ENCODE results near the gene AGRN. TPM values are rescaled to one million over a fixed set of nuclear protein-coding genes. Genes with fewer than 3 reads are reported as not detected.
"Not testable (repeated sequence)": the region's sequence is repeated elsewhere in the genome, so short reads cannot be mapped to it uniquely, and the experiment has no call there.

AGRN gene
- total RNA-seq, 1 experiment from 2014 or later: 184 TPM

GRCh38 chr1:1011396-1011949 lies 8.4 kb upstream of the AGRN start (continued):
- no peak for TF ChIP-seq AR (CRISPR knock-in tag; IDR thresholded peaks at IDR 0.05)
- TF ChIP-seq SOX15 (CRISPR knock-in tag; IDR thresholded peaks at IDR 0.05): no peak

GRCh38 chr1:1012736-1013104 lies 7.2 kb upstream of the AGRN start:
- Mint-ChIP-seq H3K4me3 (peak overlapping the region; percentile 78), H3K27me3 (ENCODE audit: low read depth) (peaks cover 52% of the 10 kb centered on the region), H3K4me1 (peaks cover 29% of the 10 kb centered on the region), H3K27ac (peak overlapping the region; percentile 95)
- not testable (repeated sequence) for DNase-seq (ENCODE audit: low spot score); ATAC-seq; H3K36me3 Mint-ChIP-seq; H3K9me3 Mint-ChIP-seq
- ChIA-PET CTCF (interaction anchor here (1.4 to 3.6 kb wide), 5 partner anchors 10 to 51 kb away, joined by 5 to 36 read pairs (median 18); partner anchors contain the start of gene PERM1), POLR2A (interaction anchor here (0.6 to 2.7 kb wide), 3 partner anchors 12 to 27 kb away, joined by 3 to 8 read pairs (median 3); no protein-coding TSS in a partner anchor)

GRCh38 chr1:1013105-1013921 lies 6.6 kb upstream of the AGRN start, which contains the start of gene ISG15:
TSS of gene ISG15 (plus strand) at chr1:1013497. CDS start at chr1:1013574, 77 bp downstream.
- TF ChIP-seq ZNF423 (CRISPR knock-in tag; IDR thresholded peaks at IDR 0.05) (no peak), ZBTB43 (CRISPR knock-in tag; IDR thresholded peaks at IDR 0.05) (0 out of 2 replicates have a peak, but pooled peaks have one; percentile 19), MXD4 (CRISPR knock-in tag; IDR thresholded peaks at IDR 0.05; ENCODE audit: borderline replicate concordance) (no peak), SP1 (CRISPR knock-in tag; conservative IDR thresholded peaks at IDR 0.05) (0 out of 2 replicates have a peak, but pooled peaks have one; percentile 35), CDX4 (CRISPR knock-in tag; IDR thresholded peaks at IDR 0.05; ENCODE audit: borderline replicate concordance) (no peak), AFF4 (CRISPR knock-in tag; IDR thresholded peaks at IDR 0.05; ENCODE audit: borderline replicate concordance) (no peak), ETV6 (CRISPR knock-in tag; IDR thresholded peaks at IDR 0.05) (0 out of 2 replicates have a peak, but pooled peaks have one; percentile 29), NR2C2 (CRISPR knock-in tag; IDR thresholded peaks at IDR 0.05) (no peak), IRF2 (CRISPR knock-in tag; IDR thresholded peaks at IDR 0.05; ENCODE audit: borderline replicate concordance, low read depth) (0 out of 2 replicates have a peak, but pooled peaks have one; percentile 90), IRF1 (CRISPR knock-in tag; IDR thresholded peaks at IDR 0.05) (peak; percentile 96), FOXK1 (CRISPR knock-in tag; IDR thresholded peaks at IDR 0.05) (peak; percentile 17; the same call in 1 of the 2 replicates), MAX (CRISPR knock-in tag; IDR thresholded peaks at IDR 0.05) (peak; percentile 40), ZNF671 (CRISPR knock-in tag; IDR thresholded peaks at IDR 0.05) (no peak), CREB1 (CRISPR knock-in tag; IDR thresholded peaks at IDR 0.05) (no peak), TCF7 (CRISPR knock-in tag; IDR thresholded peaks at IDR 0.05; ENCODE audit: low read depth) (0 out of 2 replicates have a peak, but pooled peaks have one; percentile 50)
- POLR2A ChIA-PET: interaction anchor here (0.6 to 2.7 kb wide), 8 partner anchors 9 to 297 kb away, joined by 3 to 10 read pairs (median 3); no protein-coding TSS in a partner anchor
- H3K27ac Mint-ChIP-seq: peak within 1 kb of the TSS; percentile 95
- peaks cover 29% of the 10 kb centered on the region for H3K4me1 Mint-ChIP-seq
- ATAC-seq: peak; percentile 78
- CTCF ChIA-PET: interaction anchor here (0.7 to 3.6 kb wide), 13 partner anchors 8 to 237 kb away, joined by 3 to 36 read pairs (median 5); partner anchors contain the start of genes HES4 and PERM1
- H3K9me3 Mint-ChIP-seq: peaks cover 8% of the 10 kb centered on the region
- no peaks in the 10 kb centered on the region for H3K36me3 Mint-ChIP-seq
- peak; percentile 88 for DNase-seq (ENCODE audit: low spot score)
- H3K27me3 Mint-ChIP-seq (ENCODE audit: low read depth): peaks cover 48% of the 10 kb centered on the region
- H3K4me3 Mint-ChIP-seq: peak within 1 kb of the TSS; percentile 78

Data from WTC11 (cell line).